Activated CD4-positive, alpha-beta T cell treated with anti-CD3 and anti-CD28 coated beads, Interleukin-10, Interleukin-2, amounts not matched to agents 100 ng/mL and 50 ng/mL, durations not matched to agents 16 hours and 8 hours (primary cell): ENCODE results near the gene TRAPPC14.

Experiments used
- DNase-seq: peaks from one replicate; pipeline ENCODE4 v3.0.0-alpha.2; 2020

TRAPPC14 gene

GRCh38 chr7:100122568-100122967, 36.0 kb downstream of the TRAPPC14 start:
- DNase-seq = no peak

- no peak for DNase-seq
These were observed 36.5 kb downstream of the TRAPPC14 start for GRCh38 chr7:100122067-100122466.

GRCh38 chr7:100120733-100121036, 37.8 kb downstream of the TRAPPC14 start:
- no peak for DNase-seq

- peak; percentile 79 for DNase-seq
These were observed 38.4 kb downstream of the TRAPPC14 start for GRCh38 chr7:100119970-100120732.

GRCh38 chr7:100119072-100119969, 39.2 kb downstream of the TRAPPC14 start, which contains the start of the genes CNPY4 and TAF6:
CNPY4 (plus strand) TSS chr7:100119634; CDS start chr7:100119745, 111 bp downstream.
TAF6 (minus strand) TSS chr7:100119358; CDS start chr7:100114209, 5,149 bp downstream.
- DNase-seq = peak; percentile 96

GRCh38 chr7:100118388-100119071, 40.0 kb downstream of the TRAPPC14 start:
- DNase-seq = no peak

GRCh38 chr7:100115026-100115425, 43.5 kb downstream of the TRAPPC14 start:
- DNase-seq = no peak

- DNase-seq = no peak
These were observed 46.6 kb downstream of the TRAPPC14 start for GRCh38 chr7:100111914-100112313.

- DNase-seq = no peak
These were observed 47.4 kb downstream of the TRAPPC14 start for GRCh38 chr7:100111156-100111555.

GRCh38 chr7:100109521-100110163, 48.9 kb downstream of the TRAPPC14 start:
- no peak for DNase-seq

- DNase-seq = no peak
These were observed 50.6 kb downstream of the TRAPPC14 start for GRCh38 chr7:100107890-100108289.

- no peak for DNase-seq
These were observed 51.3 kb downstream of the TRAPPC14 start for GRCh38 chr7:100107125-100107737.

GRCh38 chr7:100106633-100107032, 51.9 kb downstream of the TRAPPC14 start:
- no peak for DNase-seq

GRCh38 chr7:100105534-100105933, 53.0 kb downstream of the TRAPPC14 start:
- DNase-seq = no peak
